ENCODE data around the gene TEKT1. TPM values are rescaled to one million over a fixed set of nuclear protein-coding genes. Genes with fewer than 3 reads are reported as not detected.

The TEKT1 gene
- total RNA-seq, 2 experiments from 2014 or later = not detected

GRCh38 chr17:6799738-6800137 lies 31.8 kb downstream of the TEKT1 start:
- Mint-ChIP-seq H3K9me3 (no peaks in the 10 kb centered on the region), H3K4me1 (no peaks in the 10 kb centered on the region), H3K4me3 (no peak overlapping the region), H3K27ac (no peak overlapping the region), H3K27me3 (peaks cover 10% of the 10 kb centered on the region), H3K36me3 (ENCODE audit: low read depth) (no peaks in the 10 kb centered on the region)
- no peak for DNase-seq
- ChIA-PET POLR2A (no interaction called here), CTCF (no interaction called here)

GRCh38 chr17:6797718-6798351 lies 33.7 kb downstream of the TEKT1 start:
- H3K4me1 Mint-ChIP-seq = peaks cover 7% of the 10 kb centered on the region
- CTCF ChIA-PET = no interaction called here
- H3K4me3 Mint-ChIP-seq = no peak overlapping the region
- no peak overlapping the region for H3K27ac Mint-ChIP-seq
- no peaks in the 10 kb centered on the region for H3K9me3 Mint-ChIP-seq
- POLR2A ChIA-PET = no interaction called here
- peaks cover 14% of the 10 kb centered on the region for H3K27me3 Mint-ChIP-seq
- no peak for DNase-seq
- no peaks in the 10 kb centered on the region for H3K36me3 Mint-ChIP-seq (ENCODE audit: low read depth)

- ChIA-PET POLR2A (no interaction called here), CTCF (no interaction called here)
- Mint-ChIP-seq H3K4me3 (no peak overlapping the region), H3K9me3 (no peaks in the 10 kb centered on the region), H3K4me1 (peaks cover 7% of the 10 kb centered on the region), H3K27me3 (peaks cover 22% of the 10 kb centered on the region), H3K36me3 (ENCODE audit: low read depth) (no peaks in the 10 kb centered on the region), H3K27ac (no peak overlapping the region)
- no peak for DNase-seq
These were observed 34.5 kb downstream of the TEKT1 start for GRCh38 chr17:6796887-6797490.

GRCh38 chr17:6796017-6796886 lies 35.3 kb downstream of the TEKT1 start:
- no peak for DNase-seq
- Mint-ChIP-seq H3K27ac (no peak overlapping the region), H3K9me3 (no peaks in the 10 kb centered on the region), H3K27me3 (peaks cover 27% of the 10 kb centered on the region), H3K36me3 (ENCODE audit: low read depth) (no peaks in the 10 kb centered on the region), H3K4me3 (no peak overlapping the region), H3K4me1 (peaks cover 7% of the 10 kb centered on the region)
- ChIA-PET CTCF (no interaction called here), POLR2A (no interaction called here)

GRCh38 chr17:6793748-6794493 lies 37.6 kb downstream of the TEKT1 start:
- H3K4me3 Mint-ChIP-seq = no peak overlapping the region
- ChIA-PET POLR2A (no interaction called here), CTCF (no interaction called here)
- peaks cover 40% of the 10 kb centered on the region for H3K27me3 Mint-ChIP-seq
- H3K36me3 Mint-ChIP-seq (ENCODE audit: low read depth) = no peaks in the 10 kb centered on the region
- no peak overlapping the region for H3K27ac Mint-ChIP-seq
- peaks cover 7% of the 10 kb centered on the region for H3K4me1 Mint-ChIP-seq
- DNase-seq = no peak
- H3K9me3 Mint-ChIP-seq = no peaks in the 10 kb centered on the region

GRCh38 chr17:6789146-6789545 lies 42.4 kb downstream of the TEKT1 start:
- H3K4me1 Mint-ChIP-seq = peaks cover 7% of the 10 kb centered on the region
- peaks cover 74% of the 10 kb centered on the region for H3K27me3 Mint-ChIP-seq
- H3K27ac Mint-ChIP-seq = no peak overlapping the region
- DNase-seq = no peak
- ChIA-PET POLR2A (no interaction called here), CTCF (no interaction called here)
- no peaks in the 10 kb centered on the region for H3K9me3 Mint-ChIP-seq
- H3K4me3 Mint-ChIP-seq = no peak overlapping the region
- H3K36me3 Mint-ChIP-seq (ENCODE audit: low read depth) = no peaks in the 10 kb centered on the region

GRCh38 chr17:6787081-6787693 lies 44.3 kb downstream of the TEKT1 start:
- no peaks in the 10 kb centered on the region for H3K36me3 Mint-ChIP-seq (ENCODE audit: low read depth)
- no peak for DNase-seq
- CTCF ChIA-PET = interaction anchor here (0.5 kb wide), 1 partner anchor 31 kb away, joined by 5 read pairs; the partner anchor contains the start of gene XAF1
- no peak overlapping the region for H3K27ac Mint-ChIP-seq
- POLR2A ChIA-PET = interaction anchor here (1.5 kb wide), 1 partner anchor 30 kb away, joined by 5 read pairs; no protein-coding TSS in a partner anchor
- H3K4me1 Mint-ChIP-seq = no peaks in the 10 kb centered on the region
- H3K27me3 Mint-ChIP-seq = peaks cover 78% of the 10 kb centered on the region
- H3K9me3 Mint-ChIP-seq = peaks cover 14% of the 10 kb centered on the region
- no peak overlapping the region for H3K4me3 Mint-ChIP-seq

- Mint-ChIP-seq H3K4me3 (no peak overlapping the region), H3K9me3 (peaks cover 19% of the 10 kb centered on the region), H3K36me3 (ENCODE audit: low read depth) (no peaks in the 10 kb centered on the region), H3K27ac (no peak overlapping the region), H3K4me1 (no peaks in the 10 kb centered on the region), H3K27me3 (peaks cover 81% of the 10 kb centered on the region)
- DNase-seq = no peak
- ChIA-PET CTCF (no interaction called here), POLR2A (no interaction called here)
These were observed 44.9 kb downstream of the TEKT1 start for GRCh38 chr17:6786618-6787017.

- POLR2A ChIA-PET = interaction anchor here (1.2 kb wide), 1 partner anchor 14 kb away, joined by 3 read pairs; no protein-coding TSS in a partner anchor
- no peak for DNase-seq
- H3K9me3 Mint-ChIP-seq = peaks cover 30% of the 10 kb centered on the region
- CTCF ChIA-PET = no interaction called here
- H3K27me3 Mint-ChIP-seq = peaks cover 49% of the 10 kb centered on the region
- H3K4me1 Mint-ChIP-seq = peaks cover 1% of the 10 kb centered on the region
- no peak overlapping the region for H3K27ac Mint-ChIP-seq
- H3K36me3 Mint-ChIP-seq (ENCODE audit: low read depth) = peaks cover 3% of the 10 kb centered on the region
- H3K4me3 Mint-ChIP-seq = no peak overlapping the region
These were observed 49.3 kb downstream of the TEKT1 start for GRCh38 chr17:6782244-6782643.

GRCh38 chr17:6780886-6781285 lies 50.6 kb downstream of the TEKT1 start:
- H3K9me3 Mint-ChIP-seq = peaks cover 34% of the 10 kb centered on the region
- no peak overlapping the region for H3K27ac Mint-ChIP-seq
- H3K36me3 Mint-ChIP-seq (ENCODE audit: low read depth) = peaks cover 8% of the 10 kb centered on the region
- no peak for DNase-seq
- H3K4me1 Mint-ChIP-seq = peaks cover 3% of the 10 kb centered on the region
- peaks cover 37% of the 10 kb centered on the region for H3K27me3 Mint-ChIP-seq
- H3K4me3 Mint-ChIP-seq = no peak overlapping the region
- CTCF ChIA-PET = no interaction called here
- POLR2A ChIA-PET = interaction anchor here (1.0 to 2.0 kb wide), 3 partner anchors 9 to 25 kb away, joined by 4 to 6 read pairs (median 4); partner anchors contain the start of gene XAF1

- peaks cover 32% of the 10 kb centered on the region for H3K27me3 Mint-ChIP-seq
These were observed 51.5 kb downstream of the TEKT1 start for GRCh38 chr17:6780001-6780400.

GRCh38 chr17:6779411-6779810 lies 52.1 kb downstream of the TEKT1 start:
- ChIA-PET CTCF (no interaction called here), POLR2A (interaction anchor here (0.6 to 2.0 kb wide), 3 partner anchors 8 to 47 kb away, joined by 3 to 6 read pairs (median 3); no protein-coding TSS in a partner anchor)
- Mint-ChIP-seq H3K27me3 (peaks cover 34% of the 10 kb centered on the region), H3K27ac (no peak overlapping the region), H3K4me3 (no peak overlapping the region), H3K9me3 (peaks cover 37% of the 10 kb centered on the region), H3K4me1 (peaks cover 8% of the 10 kb centered on the region), H3K36me3 (ENCODE audit: low read depth) (peaks cover 18% of the 10 kb centered on the region)
- DNase-seq = no peak

More at GRCh38 chr17:6780001-6780400, 51.5 kb downstream of the TEKT1 start:
- CTCF ChIA-PET = interaction anchor here (0.6 kb wide), 1 partner anchor 129 kb away, joined by 3 read pairs; no protein-coding TSS in a partner anchor
- peaks cover 34% of the 10 kb centered on the region for H3K9me3 Mint-ChIP-seq
- DNase-seq = no peak
- peaks cover 5% of the 10 kb centered on the region for H3K4me1 Mint-ChIP-seq
- no peak overlapping the region for H3K4me3 Mint-ChIP-seq
- POLR2A ChIA-PET = interaction anchor here (1.4 to 2.0 kb wide), 3 partner anchors 8 to 24 kb away, joined by 3 to 6 read pairs (median 4); partner anchors contain the start of gene XAF1
- peaks cover 12% of the 10 kb centered on the region for H3K36me3 Mint-ChIP-seq (ENCODE audit: low read depth)
- H3K27ac Mint-ChIP-seq = no peak overlapping the region
